RPMI7951 (cell line): ENCODE measurements around the gene MYH6. TPM values are rescaled to one million over a fixed set of nuclear protein-coding genes. Genes with fewer than 3 reads are reported as not detected.
"Not testable (repeated sequence)": the region's sequence is repeated elsewhere in the genome, so short reads cannot be mapped to it uniquely, and the experiment has no call there.

Experiments used
- DNase-seq: peaks from one replicate; pipeline ENCODE4 v3.0.0-alpha.2; 2012; ENCODE audit warnings: low read depth
- total RNA-seq: library from RNA; depleted of rRNA; stranded (reverse); fragments of >200 nt; shearing (Covaris generic); gene quantifications from 2 replicates; pipeline ENCODE4 v1.2.3, GENCODE V29; 2014

The MYH6 gene
- total RNA-seq, 1 experiment from 2014 or later, result not detected

- no peak for DNase-seq
Observed at GRCh38 chr14:23435543-23436326, 27.7 kb upstream of the MYH6 start, which contains the start of gene MYH7. Gene MYH7, minus strand, starts transcription at chr14:23435660. Its CDS starts 1,928 bp downstream, at chr14:23433732.

DNA sequence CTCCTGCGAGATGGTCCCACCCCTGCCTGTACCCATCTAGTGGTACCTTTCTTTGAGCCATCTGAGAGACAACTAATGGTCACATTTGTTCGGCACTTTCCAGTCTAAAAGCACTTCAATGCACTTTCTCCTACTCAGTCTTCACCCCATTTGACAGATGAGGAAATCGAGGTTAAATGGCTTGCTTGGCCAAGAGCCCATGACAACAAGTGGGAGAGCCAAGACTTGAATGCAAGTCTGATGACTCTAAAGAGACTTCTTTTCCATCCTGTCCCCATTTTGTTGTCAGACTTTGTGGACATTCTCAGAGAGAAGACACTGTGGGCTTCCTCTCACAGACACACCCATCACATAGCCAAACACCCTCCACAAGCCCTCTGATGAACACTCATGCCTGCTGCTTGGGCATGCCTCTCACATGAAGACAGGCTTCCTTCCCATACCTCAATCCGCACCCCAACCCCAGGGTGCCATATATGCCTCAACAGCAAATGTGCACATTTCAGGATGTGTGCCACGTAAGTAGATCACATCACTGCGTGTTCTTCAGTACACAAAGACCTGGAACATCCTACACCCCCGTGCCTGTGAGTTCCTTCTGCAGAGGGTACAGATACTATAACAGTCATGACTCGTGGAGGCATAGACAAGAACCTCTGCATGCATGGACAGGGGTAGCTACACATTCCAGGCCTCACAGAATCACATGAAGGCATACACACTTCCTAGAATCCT lies 26.6 kb upstream of the MYH6 start:
- DNase-seq, result no peak

- DNase-seq, result no peak
Observed at GRCh38 chr14:23433457-23433856, 25.4 kb upstream of the MYH6 start.

- DNase-seq, result no peak
Observed at GRCh38 chr14:23432946-23433345, 24.9 kb upstream of the MYH6 start.

DNA sequence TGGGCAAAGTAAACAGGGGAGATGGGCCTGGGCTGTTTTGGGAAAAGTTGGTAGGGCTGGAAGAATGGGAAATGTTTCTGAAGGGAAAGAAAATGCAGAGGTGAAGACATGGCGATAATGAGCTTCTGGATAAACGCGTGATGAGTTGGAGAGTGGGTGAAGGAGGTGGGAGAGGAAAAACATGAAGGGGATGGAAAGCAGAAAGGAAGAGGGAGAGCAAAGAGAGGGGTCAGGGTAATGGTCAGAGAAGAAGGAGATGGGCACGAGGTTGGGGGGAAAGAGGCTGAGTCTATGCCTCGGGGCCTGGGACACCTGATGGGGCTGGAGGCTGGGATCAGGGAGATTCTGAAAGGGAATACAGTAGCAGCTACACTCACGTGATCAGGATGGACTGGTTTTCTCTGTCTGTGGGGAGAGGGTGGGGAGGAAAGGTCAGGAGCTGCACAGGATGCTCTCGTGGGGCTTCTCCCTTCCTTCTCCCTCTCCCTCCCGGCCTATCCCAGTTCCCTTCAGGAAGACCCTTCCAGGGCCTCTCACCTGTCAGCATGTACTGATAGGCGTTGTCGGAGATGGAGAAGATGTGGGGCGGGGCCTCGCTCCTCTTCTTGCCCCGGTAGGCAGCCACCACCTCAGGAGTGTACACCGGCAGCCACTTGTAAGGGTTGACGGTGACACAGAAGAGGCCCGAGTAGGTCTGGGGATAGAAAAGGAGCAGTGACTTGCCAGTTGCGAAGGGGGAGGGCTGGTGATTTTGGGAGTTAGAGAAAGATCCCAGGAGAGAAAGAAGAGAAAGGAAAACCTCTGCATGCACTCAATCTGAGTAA lies 24.2 kb upstream of the MYH6 start:
- no peak for DNase-seq

DNA sequence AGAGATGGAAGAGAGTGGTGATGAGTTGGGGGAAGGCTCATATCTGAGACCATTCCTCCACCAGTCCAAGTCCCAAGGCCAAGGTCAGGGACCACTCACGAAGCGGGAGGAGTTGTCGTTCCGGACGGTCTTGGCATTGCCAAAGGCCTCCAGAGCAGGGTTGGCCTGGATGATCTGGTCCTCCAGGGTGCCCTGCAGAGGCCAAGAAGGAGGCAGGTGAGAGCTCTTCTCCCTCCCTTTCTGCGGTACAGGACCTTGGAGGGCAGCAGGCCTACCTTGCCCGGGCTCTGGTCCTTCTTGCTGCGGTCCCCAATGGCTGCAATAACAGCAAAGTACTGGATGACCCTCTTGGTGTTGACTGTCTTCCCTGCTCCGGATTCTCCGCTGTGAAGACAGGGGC lies 23.4 kb upstream of the MYH6 start:
- no peak for DNase-seq

DNA sequence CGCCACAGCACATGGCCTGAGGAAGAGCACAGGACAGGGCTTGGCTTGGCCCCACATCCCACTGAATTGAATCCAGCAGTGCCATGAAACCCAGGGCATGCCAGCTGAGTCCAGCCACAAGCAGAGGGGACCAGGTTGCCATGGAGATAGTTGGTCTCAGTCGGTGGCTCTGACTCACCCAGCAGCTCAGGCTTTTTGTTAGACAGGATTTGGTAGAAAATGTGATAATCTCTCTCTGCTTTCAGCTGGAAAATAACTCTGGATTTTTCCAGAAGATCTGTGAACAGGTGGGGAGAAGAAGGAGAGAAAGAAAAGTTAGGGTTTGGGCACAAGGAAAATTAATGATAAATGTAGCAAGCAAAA lies 22.6 kb upstream of the MYH6 start:
- DNase-seq, result peak; percentile 43

DNA sequence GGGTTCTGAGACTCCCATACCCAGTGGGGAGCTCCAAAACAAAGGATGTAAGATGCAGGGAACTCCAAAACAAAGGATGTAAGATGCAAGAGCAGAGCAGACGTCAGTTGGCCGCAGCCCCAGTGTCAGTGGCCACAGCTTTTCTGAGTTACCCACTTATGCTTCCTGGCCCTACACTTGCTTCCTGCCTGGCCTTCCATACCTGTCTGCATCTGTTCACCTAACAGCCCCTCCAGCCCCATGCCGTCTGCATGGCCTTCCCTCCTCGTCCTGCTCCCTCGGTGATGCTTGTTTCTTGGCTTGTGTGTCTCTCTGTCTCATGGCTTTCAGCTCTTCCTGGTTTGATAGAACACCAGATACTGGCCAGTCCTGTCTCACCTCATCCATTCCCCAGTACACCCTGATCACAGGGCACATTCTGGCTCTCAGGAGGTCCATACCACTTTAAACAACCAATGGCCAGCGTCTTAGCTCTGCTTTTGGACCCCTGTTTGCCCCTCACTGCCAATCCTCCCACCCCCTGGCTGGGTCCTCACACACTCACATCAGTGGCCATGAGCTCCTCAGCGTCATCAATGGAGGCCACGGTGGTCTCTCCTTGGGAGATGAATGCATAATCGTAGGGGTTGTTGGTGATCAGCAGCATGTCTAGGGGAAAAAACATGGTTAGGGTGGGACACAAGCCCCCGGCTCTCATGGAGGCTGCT lies 22.1 kb upstream of the MYH6 start:
- DNase-seq, result no peak

DNA sequence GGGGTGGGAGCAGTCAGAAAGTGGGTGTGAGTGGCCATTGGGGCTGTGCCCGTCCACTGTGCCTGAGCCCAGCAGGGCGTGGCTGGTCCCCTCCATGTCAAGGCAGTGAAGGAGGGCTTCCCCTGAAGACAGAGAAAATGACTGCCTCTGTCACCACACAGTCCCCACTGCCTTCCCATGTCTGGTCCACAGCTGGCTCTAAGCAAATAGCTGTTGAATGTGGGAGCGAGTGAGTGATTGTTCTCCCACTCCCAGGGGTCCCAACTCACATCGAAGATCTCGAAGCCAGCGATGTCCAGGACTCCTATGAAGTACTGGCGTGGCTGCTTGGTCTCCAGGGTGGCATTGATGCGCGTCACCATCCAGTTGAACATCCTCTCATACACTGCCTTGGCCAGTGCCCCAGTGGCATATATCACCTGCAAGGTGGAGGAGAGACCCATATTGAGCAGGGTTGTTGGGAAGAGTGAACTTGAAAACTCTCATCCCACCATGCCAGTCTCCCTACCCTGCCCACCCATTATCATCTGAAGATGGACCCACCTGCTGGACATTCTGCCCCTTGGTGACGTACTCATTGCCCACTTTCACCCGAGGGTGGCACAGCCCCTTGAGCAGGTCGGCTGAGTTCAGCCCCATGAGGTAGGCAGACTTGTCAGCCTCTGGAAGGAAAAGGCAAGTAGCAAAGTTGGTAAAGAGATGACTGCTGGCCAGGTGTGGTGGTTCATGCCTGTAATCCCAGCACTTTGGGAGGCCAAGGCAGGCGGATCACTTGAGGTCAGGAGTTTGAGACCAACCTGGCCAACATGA lies 20.8 kb upstream of the MYH6 start:
- DNase-seq, result no peak

GRCh38 chr14:23425798-23426197 lies 17.7 kb upstream of the MYH6 start:
- not testable (repeated sequence) for DNase-seq

DNA sequence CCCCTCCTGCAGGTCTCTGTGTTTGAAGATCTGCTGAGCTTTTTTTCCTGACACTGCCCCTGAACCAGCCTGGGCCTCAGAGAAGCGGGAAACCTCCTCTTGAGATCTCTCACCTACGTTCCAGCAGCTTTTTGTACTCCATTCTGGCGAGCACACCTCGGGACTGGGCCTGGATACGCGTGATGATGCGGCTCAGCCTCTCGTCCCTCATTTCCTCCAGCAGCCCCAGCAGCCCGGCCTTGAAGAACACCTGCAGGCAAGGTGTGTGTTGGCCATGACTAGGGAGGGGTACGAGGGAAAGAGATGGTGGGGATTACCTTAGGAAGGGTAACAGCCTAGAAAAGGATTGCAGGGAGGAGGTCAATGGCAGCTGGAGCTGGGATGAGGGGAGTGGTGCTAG lies 17.1 kb upstream of the MYH6 start:
- no peak for DNase-seq

- no peak for DNase-seq
Observed at GRCh38 chr14:23423657-23424056, 15.6 kb upstream of the MYH6 start.

DNA sequence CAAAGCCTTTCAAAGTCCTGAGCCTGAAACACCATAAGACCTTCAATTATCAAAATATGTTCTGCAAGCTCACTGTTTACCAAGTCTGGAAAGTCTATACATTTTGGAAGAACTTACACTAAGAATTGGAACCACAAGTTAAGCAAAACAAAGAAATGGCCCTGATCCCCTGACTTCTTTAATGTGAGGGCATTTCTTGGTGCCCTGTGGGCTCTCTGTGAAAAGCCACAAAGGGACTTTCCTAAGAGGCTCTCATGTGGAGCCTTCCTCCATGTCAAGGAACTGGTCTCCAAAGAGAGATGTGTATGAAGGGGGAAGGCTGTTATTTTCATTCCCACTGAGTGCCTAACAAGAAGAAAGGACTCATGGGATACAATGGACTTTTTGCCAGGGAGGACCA lies 13.5 kb upstream of the MYH6 start:
- DNase-seq, result no peak

- DNase-seq, result not testable (repeated sequence)
Observed at GRCh38 chr14:23419646-23420045, 11.6 kb upstream of the MYH6 start.

DNA sequence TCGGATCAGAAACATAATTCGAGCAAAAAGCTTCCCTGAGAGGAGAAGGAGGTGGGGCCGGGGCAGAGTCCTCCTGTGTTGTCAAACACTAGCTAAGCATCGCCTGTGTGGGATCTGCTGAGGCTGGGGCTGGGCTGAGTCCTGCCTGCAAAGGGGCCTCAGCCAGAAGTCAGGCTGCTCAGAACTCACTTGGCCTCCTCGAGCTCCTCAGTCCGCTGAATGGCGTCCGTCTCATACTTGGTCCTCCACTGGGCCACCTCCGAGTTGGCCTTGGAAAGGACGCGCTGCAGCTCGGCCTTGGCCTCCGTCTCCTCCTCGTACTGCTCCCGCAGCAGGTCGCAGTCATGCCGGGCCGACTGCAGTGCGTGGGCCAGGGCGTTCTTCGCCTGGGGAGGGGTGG lies 9.9 kb upstream of the MYH6 start:
- DNase-seq, result no peak

- not testable (repeated sequence) for DNase-seq
Observed at GRCh38 chr14:23417269-23417668, 9.2 kb upstream of the MYH6 start.

GRCh38 chr14:23416801-23417200 lies 8.7 kb upstream of the MYH6 start:
- DNase-seq, result no peak

GRCh38 chr14:23415821-23416778 lies 8.0 kb upstream of the MYH6 start:
- DNase-seq, result no peak

DNA sequence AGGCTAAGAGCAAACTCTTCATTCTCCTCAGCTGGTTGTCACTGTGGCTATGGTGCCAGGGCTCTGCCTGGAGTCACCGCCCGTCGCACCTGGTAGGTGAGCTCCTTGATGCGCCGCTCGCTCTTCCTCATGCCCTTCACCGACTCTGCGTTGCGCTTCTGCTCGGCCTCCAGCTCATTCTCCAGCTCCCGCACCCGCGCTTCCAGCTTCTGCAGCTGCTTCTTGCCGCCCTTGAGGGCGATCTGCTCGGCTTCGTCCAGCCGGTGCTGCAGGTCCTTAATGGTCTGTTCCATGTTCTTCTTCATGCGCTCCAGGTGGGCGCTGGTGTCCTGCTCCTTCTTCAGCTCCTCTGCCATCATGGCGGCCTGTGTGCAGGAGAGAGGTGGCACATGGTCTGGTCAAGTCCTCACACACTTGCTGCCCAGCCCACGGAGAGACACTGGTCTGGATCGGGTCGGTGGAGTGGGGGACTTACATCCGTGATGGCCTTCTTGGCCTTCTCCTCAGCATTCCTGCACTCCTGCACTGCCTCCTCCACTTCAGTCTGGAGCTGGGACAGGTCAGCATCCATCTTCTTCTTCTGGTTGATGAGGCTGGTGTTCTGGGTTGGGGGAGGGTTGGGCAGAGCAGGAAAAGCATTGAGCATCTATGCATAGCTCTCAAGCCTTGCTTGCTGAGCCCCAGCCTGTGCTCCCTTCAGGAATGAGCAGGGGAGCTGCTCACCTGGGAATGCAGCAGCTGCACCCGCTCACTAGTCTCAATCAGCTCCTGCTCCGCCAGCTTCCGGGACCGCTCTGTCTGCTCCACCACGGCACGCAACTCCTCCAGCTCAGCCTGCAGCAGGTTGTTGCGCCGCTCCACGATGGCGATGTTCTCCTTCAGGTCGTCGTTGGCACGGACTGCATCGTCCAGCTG lies 7.1 kb upstream of the MYH6 start:
- no peak for DNase-seq
